Measurements from ENCODE around the gene RASL11A.

- TF ChIP-seq CTCF (conservative IDR thresholded peaks at IDR 0.05) (no peak), EZH2 (IDR thresholded peaks at IDR 0.05; ENCODE audit: low read depth) (no peak)
These were observed 1.4 kb upstream of the RASL11A start for GRCh38 chr13:27269114-27269665.

Data from PC-9 (cell line).